ENCODE measurements around the gene ISG20. TPM values are rescaled to one million over a fixed set of nuclear protein-coding genes. Genes with fewer than 3 reads are reported as not detected.
"Not testable (repeated sequence)": the region's sequence is repeated elsewhere in the genome, so short reads cannot be mapped to it uniquely, and the experiment has no call there.

Gene ISG20
- total and polyA plus RNA-seq, 2 donors (not counting 3 experiments of a cell fraction or from before 2014, with no cell fraction given) = 6.4 to 7.5 TPM

GRCh38 chr15:88631464-88632028 is 7.3 kb upstream of the ISG20 start:
- H3K4me3 ChIP-seq (replicated peaks in 1 of 3; ENCODE audit: insufficient read depth in 1 of 3, low read depth in 1 of 3, low read length in 3 of 3) = no peak overlapping the region
- TSS peak; percentile 4 for BruUV-seq (replicated peaks)
- no peaks in the 10 kb centered on the region for H4K20me1 ChIP-seq (replicated peaks; ENCODE audit: control insufficient read depth, extremely low read depth, insufficient read depth, low read length)
- H3K36me3 ChIP-seq (ENCODE audit: control insufficient read depth in 2 of 2, extremely low read depth in 1 of 2, insufficient read depth in 2 of 2, low read length in 2 of 2) = peaks cover 12 to 26% of the 10 kb centered on the region in 2 experiments
- DNase-seq (ENCODE audit: low read depth, low spot score) = no peak
- H2AFZ ChIP-seq (ENCODE audit: low read depth, low read length) = no peak overlapping the region
- intact Hi-C loops (cut with micrococcal nuclease) (loop anchor here (2.0 kb wide), 1 partner anchor 17 kb away; no protein-coding TSS in a partner anchor), dilution Hi-C loops (cut with MboI; ENCODE audit: extremely low pct_ligation_motif_present, low sequenced_read_pairs) (no loop called here)
- peak overlapping the region; percentile 26 for H3K27ac ChIP-seq (ENCODE audit: insufficient read depth, low read depth, low read length)
- CTCF ChIA-PET = interaction anchor here (1.2 to 1.6 kb wide), 2 partner anchors 24 to 25 kb away, joined by 3 read pairs; no protein-coding TSS in a partner anchor
- no peaks in the 10 kb centered on the region for H3K9me1 ChIP-seq (replicated peaks; ENCODE audit: control insufficient read depth, extremely low read depth, insufficient read depth, low read length)
- H3K4me1 ChIP-seq (ENCODE audit: control insufficient read depth, extremely low read depth, insufficient read depth, low read length) = peaks cover 19% of the 10 kb centered on the region
- FAIRE-seq = no peak
- POLR2A ChIA-PET = no interaction called here
- H3K9me3 ChIP-seq (replicated peaks; ENCODE audit: control insufficient read depth, insufficient read depth, low read length) = no peaks in the 10 kb centered on the region
- no peak for TF ChIP-seq MAX (IDR thresholded peaks at IDR 0.05; ENCODE audit: insufficient read depth, insufficient read length)
- TF ChIP-seq FOS (IDR thresholded peaks at IDR 0.05; ENCODE audit: borderline replicate concordance, insufficient read depth, low read length) = no peak
- no peak for TF ChIP-seq POLR2A (IDR thresholded peaks at IDR 0.05; ENCODE audit: low read depth, low read length)
- no peak for TF ChIP-seq CTCF (IDR thresholded peaks at IDR 0.05; ENCODE audit: extremely low read depth in 1 of 2, insufficient read depth in 1 of 2, low read depth in 1 of 2, low read length in 2 of 2)
- TF ChIP-seq EZH2 (IDR thresholded peaks at IDR 0.05; ENCODE audit: borderline replicate concordance, low read depth, low read length, severe bottlenecking) = no peak
- TF ChIP-seq MYC (IDR thresholded peaks at IDR 0.05; ENCODE audit: low read depth, low read length) = no peak
- no peak for TF ChIP-seq JUN (IDR thresholded peaks at IDR 0.05; ENCODE audit: borderline replicate concordance, insufficient read depth, insufficient read length, low read depth)
- no peak for TF ChIP-seq GATA2 (IDR thresholded peaks at IDR 0.05; ENCODE audit: insufficient read depth, insufficient read length, low read depth, low read length)
- TF ChIP-seq POLR2AphosphoS5 (IDR thresholded peaks at IDR 0.05; ENCODE audit: insufficient read depth, low read depth, low read length) = no peak
- H3K4me2 ChIP-seq (ENCODE audit: insufficient read depth, low read length) = no peak overlapping the region
- H3K27me3 ChIP-seq (ENCODE audit: control insufficient read depth in 2 of 2, insufficient read depth in 2 of 2, low read length in 2 of 2) = no peaks in the 10 kb centered on the region
- no peak overlapping the region for H3K9ac ChIP-seq (replicated peaks; ENCODE audit: extremely low read depth, insufficient read depth, low read length)
- H3K79me2 ChIP-seq (ENCODE audit: control insufficient read depth, insufficient read depth, low read length) = peaks cover 52% of the 10 kb centered on the region

- intact Hi-C loops (cut with micrococcal nuclease); H2AFZ ChIP-seq (ENCODE audit: low read depth, low read length); BruUV-seq (replicated peaks); H3K9me3 ChIP-seq (replicated peaks; ENCODE audit: control insufficient read depth, insufficient read depth, low read length); FAIRE-seq; DNase-seq (ENCODE audit: low read depth, low spot score); H3K9me1 ChIP-seq (replicated peaks; ENCODE audit: control insufficient read depth, extremely low read depth, insufficient read depth, low read length); H4K20me1 ChIP-seq (replicated peaks; ENCODE audit: control insufficient read depth, extremely low read depth, insufficient read depth, low read length); H3K4me2 ChIP-seq (ENCODE audit: insufficient read depth, low read length); H3K27ac ChIP-seq (ENCODE audit: insufficient read depth, low read depth, low read length); H3K9ac ChIP-seq (replicated peaks; ENCODE audit: extremely low read depth, insufficient read depth, low read length); H3K27me3 ChIP-seq (ENCODE audit: control insufficient read depth in 2 of 2, insufficient read depth in 2 of 2, low read length in 2 of 2); dilution Hi-C loops (cut with MboI; ENCODE audit: extremely low pct_ligation_motif_present, low sequenced_read_pairs); H3K4me3 ChIP-seq (replicated peaks in 1 of 3; ENCODE audit: insufficient read depth in 1 of 3, low read depth in 1 of 3, low read length in 3 of 3): not testable (repeated sequence)
- peaks cover 20% of the 10 kb centered on the region for H3K4me1 ChIP-seq (ENCODE audit: control insufficient read depth, extremely low read depth, insufficient read depth, low read length)
- CTCF ChIA-PET = interaction anchor here (1.2 to 3.2 kb wide), 3 partner anchors 9 to 202 kb away, joined by 3 to 13 read pairs (median 3); no protein-coding TSS in a partner anchor
- POLR2A ChIA-PET = interaction anchor here (0.9 kb wide), 1 partner anchor 11 kb away, joined by 4 read pairs; no protein-coding TSS in a partner anchor
- peaks cover 39% of the 10 kb centered on the region for H3K79me2 ChIP-seq (ENCODE audit: control insufficient read depth, insufficient read depth, low read length)
- H3K36me3 ChIP-seq (ENCODE audit: control insufficient read depth in 2 of 2, extremely low read depth in 1 of 2, insufficient read depth in 2 of 2, low read length in 2 of 2) = peaks cover 5 to 23% of the 10 kb centered on the region in 2 experiments
Measured at GRCh38 chr15:88632797-88633196, 6.0 kb upstream of the ISG20 start.

All from endothelial cell of umbilical vein (primary cell).